Measurements from ENCODE around the gene KLHL29. TPM values are rescaled to one million over a fixed set of nuclear protein-coding genes. Genes with fewer than 3 reads are reported as not detected.

The KLHL29 gene
- polyA plus RNA-seq, 1 of the 3 experiments (the other 2 are of a cell fraction) = 4.6 TPM

DNA sequence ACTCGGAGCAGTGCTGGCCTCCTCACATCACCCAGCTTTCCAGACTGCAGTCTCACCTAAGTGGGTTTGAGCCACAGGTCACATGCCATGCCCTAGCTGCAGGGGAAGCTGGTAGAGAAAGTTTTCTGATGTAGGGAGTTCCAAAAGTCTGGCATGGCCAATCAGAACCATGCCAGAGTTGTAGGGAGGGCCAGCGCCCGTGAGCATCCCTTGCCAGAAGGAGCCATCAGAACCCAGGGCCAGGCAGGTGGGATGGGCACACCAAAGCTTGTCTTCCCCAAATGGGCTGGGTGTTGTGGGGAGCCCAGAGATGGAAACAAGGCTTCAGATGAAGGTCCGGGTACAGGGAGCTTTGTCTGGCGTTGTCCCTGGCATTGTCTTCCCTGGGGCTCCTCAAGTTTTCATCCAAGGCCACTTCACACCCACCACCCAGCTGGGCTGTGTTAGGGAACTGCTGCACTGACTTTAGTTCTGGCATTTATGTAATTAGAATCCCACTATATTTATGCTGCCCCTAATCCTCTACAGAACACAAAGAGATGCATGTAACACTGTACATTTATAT, 247.9 kb downstream of the KLHL29 start:
- no peak overlapping the region for H2AFZ ChIP-seq (ENCODE audit: low read depth)
- no peak for TF ChIP-seq TAF1 (IDR thresholded peaks at IDR 0.05; ENCODE audit: borderline replicate concordance, low read depth, low read length)
- no peak for TF ChIP-seq CTCF (IDR thresholded peaks at IDR 0.05)
- TF ChIP-seq YY1 (IDR thresholded peaks at IDR 0.05; ENCODE audit: low read depth) = no peak
- TF ChIP-seq, protein P1, sequence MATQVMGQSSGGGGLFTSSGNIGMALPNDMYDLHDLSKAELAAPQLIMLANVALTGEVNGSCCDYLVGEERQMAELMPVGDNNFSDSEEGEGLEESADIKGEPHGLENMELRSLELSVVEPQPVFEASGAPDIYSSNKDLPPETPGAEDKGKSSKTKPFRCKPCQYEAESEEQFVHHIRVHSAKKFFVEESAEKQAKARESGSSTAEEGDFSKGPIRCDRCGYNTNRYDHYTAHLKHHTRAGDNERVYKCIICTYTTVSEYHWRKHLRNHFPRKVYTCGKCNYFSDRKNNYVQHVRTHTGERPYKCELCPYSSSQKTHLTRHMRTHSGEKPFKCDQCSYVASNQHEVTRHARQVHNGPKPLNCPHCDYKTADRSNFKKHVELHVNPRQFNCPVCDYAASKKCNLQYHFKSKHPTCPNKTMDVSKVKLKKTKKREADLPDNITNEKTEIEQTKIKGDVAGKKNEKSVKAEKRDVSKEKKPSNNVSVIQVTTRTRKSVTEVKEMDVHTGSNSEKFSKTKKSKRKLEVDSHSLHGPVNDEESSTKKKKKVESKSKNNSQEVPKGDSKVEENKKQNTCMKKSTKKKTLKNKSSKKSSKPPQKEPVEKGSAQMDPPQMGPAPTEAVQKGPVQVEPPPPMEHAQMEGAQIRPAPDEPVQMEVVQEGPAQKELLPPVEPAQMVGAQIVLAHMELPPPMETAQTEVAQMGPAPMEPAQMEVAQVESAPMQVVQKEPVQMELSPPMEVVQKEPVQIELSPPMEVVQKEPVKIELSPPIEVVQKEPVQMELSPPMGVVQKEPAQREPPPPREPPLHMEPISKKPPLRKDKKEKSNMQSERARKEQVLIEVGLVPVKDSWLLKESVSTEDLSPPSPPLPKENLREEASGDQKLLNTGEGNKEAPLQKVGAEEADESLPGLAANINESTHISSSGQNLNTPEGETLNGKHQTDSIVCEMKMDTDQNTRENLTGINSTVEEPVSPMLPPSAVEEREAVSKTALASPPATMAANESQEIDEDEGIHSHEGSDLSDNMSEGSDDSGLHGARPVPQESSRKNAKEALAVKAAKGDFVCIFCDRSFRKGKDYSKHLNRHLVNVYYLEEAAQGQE (IDR thresholded peaks at IDR 0.05; ENCODE audit: low read depth, low read length) = no peak
- TF ChIP-seq ELF1 (IDR thresholded peaks at IDR 0.05) = no peak
- H3K9me2 ChIP-seq = no peaks in the 10 kb centered on the region
- no peak overlapping the region for H3K4me3 ChIP-seq (ENCODE audit: low read depth in 2 of 2, low read length in 1 of 2)
- H3K4me2 ChIP-seq = no peak overlapping the region
- no peaks in the 10 kb centered on the region for H3K27me3 ChIP-seq (ENCODE audit: insufficient read depth)
- H3K79me2 ChIP-seq (ENCODE audit: insufficient read depth) = no peaks in the 10 kb centered on the region
- H3F3A ChIP-seq (replicated peaks; ENCODE audit: insufficient read depth) = peaks cover 9% of the 10 kb centered on the region
- H3K4me1 ChIP-seq (ENCODE audit: control insufficient read depth in 1 of 2, insufficient read depth in 2 of 2, low read depth in 1 of 2, low read length in 1 of 2) = peaks cover 16 to 50% of the 10 kb centered on the region in 2 experiments
- H3K36me3 ChIP-seq (replicated peaks in 1 of 2; ENCODE audit: control insufficient read depth in 1 of 2, insufficient read depth in 2 of 2, low read length in 1 of 2) = no peaks in the 10 kb centered on the region
- ChIA-PET CTCF (interaction anchor here (0.8 to 2.6 kb wide), 5 partner anchors 9 to 229 kb away, joined by 3 to 13 read pairs (median 3); no protein-coding TSS in a partner anchor), POLR2A (interaction anchor here (0.6 kb wide), 1 partner anchor 11 kb away, joined by 3 read pairs; no protein-coding TSS in a partner anchor)
- DNase-seq = no peak
- WGBS (ENCODE audit: low lambda C conversion rate) = 76% methylated on average over 5 of the region's 5 CpGs
- no peaks in the 10 kb centered on the region for H4K20me1 ChIP-seq (ENCODE audit: insufficient read depth)
- H3K9me3 ChIP-seq = no peaks in the 10 kb centered on the region
- no peak overlapping the region for H3K9ac ChIP-seq
- H3K27ac ChIP-seq (ENCODE audit: low read depth in 2 of 2, low read length in 1 of 2) = no peak overlapping the region

GRCh38 chr2:23633966-23634365, 249.0 kb downstream of the KLHL29 start:
- no peaks in the 10 kb centered on the region for H3K27me3 ChIP-seq (ENCODE audit: insufficient read depth)
- no peaks in the 10 kb centered on the region for H3K9me2 ChIP-seq
- no peak overlapping the region for H3K4me2 ChIP-seq
- no peak for DNase-seq
- no peaks in the 10 kb centered on the region for H4K20me1 ChIP-seq (ENCODE audit: insufficient read depth)
- no peak overlapping the region for H3K9ac ChIP-seq
- no peak overlapping the region for H3K4me3 ChIP-seq (ENCODE audit: low read depth in 2 of 2, low read length in 1 of 2)
- H3K27ac ChIP-seq (ENCODE audit: low read depth in 2 of 2, low read length in 1 of 2) = no peak overlapping the region; a peak in 1 of 4 replicates
- POLR2A ChIA-PET = no interaction called here
- no peaks in the 10 kb centered on the region for H3K9me3 ChIP-seq
- H3K36me3 ChIP-seq (replicated peaks in 1 of 2; ENCODE audit: control insufficient read depth in 1 of 2, insufficient read depth in 2 of 2, low read length in 1 of 2) = no peaks in the 10 kb centered on the region
- H2AFZ ChIP-seq (ENCODE audit: low read depth) = no peak overlapping the region
- TF ChIP-seq MXI1 (IDR thresholded peaks at IDR 0.05; ENCODE audit: low read depth, low read length) (no peak), NRF1 (IDR thresholded peaks at IDR 0.05; ENCODE audit: low read depth, low read length) (no peak)
- WGBS (ENCODE audit: low lambda C conversion rate) = 66% methylated on average over 3 of the region's 8 CpGs
- H3F3A ChIP-seq (replicated peaks; ENCODE audit: insufficient read depth) = peaks cover 9% of the 10 kb centered on the region
- CTCF ChIA-PET = interaction anchor here (2.6 kb wide), 1 partner anchor 10 kb away, joined by 13 read pairs; no protein-coding TSS in a partner anchor
- peaks cover 16 to 53% of the 10 kb centered on the region in 2 experiments for H3K4me1 ChIP-seq (ENCODE audit: control insufficient read depth in 1 of 2, insufficient read depth in 2 of 2, low read depth in 1 of 2, low read length in 1 of 2)
- H3K79me2 ChIP-seq (ENCODE audit: insufficient read depth) = no peaks in the 10 kb centered on the region

Measured in SK-N-SH (cell line).